Omental fat pad (tissue), 4 donors: Measurements from ENCODE around the gene PRKCE. TPM values are rescaled to one million over a fixed set of nuclear protein-coding genes. Genes with fewer than 3 reads are reported as not detected.

ENCODE experiments used
- ATAC-seq: fragments of 150-250 bp; one replicate; pipeline ENCODE4 v1.9.1; 2016; ENCODE audit warnings: mild to moderate bottlenecking, moderate library complexity; ENCODE audit not compliant: low FRiP score
- DNase-seq: peaks from one replicate; pipeline ENCODE4 v3.0.0-alpha.2; 2019; ENCODE audit warnings: low spot score
- CTCF ChIP-seq, 3 donors: fragments of 450-650 bp; IDR thresholded peaks; one replicate each; pipeline ENCODE4 v1.5.1; 2016 to 2017; ENCODE audit warnings: antibody characterized with exemption in 3 of 3, mild to moderate bottlenecking in 3 of 3, moderate library complexity in 2 of 3
- total RNA-seq, 4 donors: library from RNA; depleted of rRNA; stranded (reverse); fragments of >200 nt; gene quantifications; one replicate each; pipeline ENCODE4 v1.1.0, GENCODE V29; 2016

PRKCE gene
- total RNA-seq, 4 donors from 2014 or later = 8.8 to 24.3 (median 14.0) TPM

DNA sequence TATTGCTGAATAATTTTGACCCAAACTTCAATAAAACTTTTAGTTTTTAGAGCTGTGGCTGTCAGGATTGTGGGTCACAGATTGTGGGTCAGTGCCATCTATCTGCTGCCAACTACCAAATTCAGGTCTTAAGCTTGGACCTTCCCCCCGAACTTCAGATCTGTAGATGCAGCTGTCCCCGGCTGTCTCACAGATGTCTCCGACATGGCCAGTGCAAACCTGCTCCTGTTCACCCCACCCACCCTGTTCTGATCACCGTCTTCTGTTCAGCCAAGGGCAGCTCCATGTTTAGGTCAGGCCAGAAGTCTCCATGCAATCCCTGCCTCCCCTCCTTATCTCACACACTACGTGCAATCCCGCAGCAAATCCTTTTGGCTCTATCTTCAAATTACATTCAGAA, 175.0 kb downstream of the PRKCE start:
- ATAC-seq = no peak
- DNase-seq = no peak
- TF ChIP-seq CTCF (IDR thresholded peaks at IDR 0.05) = no peak

DNA sequence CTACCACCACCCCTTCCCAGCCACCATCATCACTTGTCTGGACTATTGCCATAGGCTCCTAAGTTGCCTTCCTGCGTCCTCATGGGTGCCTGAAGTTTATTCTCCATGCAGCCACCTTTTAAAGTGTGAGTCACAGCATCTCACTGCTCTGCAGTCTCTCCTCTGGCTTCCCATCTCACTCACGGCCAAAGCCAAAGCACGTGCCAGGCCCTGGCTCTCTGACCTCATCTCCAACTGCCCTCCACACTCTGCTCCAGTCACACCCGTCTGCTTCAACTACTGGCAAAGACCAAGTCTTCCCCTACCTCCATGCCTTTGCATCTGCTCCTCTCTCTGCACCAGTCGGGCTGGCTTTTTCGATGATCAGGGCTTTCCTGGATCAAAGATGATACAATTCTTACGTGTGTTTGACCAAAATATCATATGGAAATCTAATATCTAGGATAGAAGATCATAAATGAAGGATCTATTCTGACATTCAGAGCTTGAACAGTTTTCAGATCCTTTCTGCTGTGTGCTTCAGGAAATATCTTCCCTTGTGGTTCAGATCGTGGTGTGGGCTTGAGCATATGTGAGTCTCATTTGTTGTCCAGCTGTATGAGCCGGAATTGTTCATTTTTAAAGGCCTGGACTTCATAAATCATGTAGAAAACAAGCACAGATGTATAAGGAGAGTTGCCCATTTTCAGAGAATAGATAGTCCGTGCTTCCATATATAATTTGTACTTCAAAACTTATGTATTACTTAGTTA, 175.6 kb downstream of the PRKCE start:
- no peak for DNase-seq
- no peak for TF ChIP-seq CTCF (IDR thresholded peaks at IDR 0.05)
- ATAC-seq = no peak

DNA sequence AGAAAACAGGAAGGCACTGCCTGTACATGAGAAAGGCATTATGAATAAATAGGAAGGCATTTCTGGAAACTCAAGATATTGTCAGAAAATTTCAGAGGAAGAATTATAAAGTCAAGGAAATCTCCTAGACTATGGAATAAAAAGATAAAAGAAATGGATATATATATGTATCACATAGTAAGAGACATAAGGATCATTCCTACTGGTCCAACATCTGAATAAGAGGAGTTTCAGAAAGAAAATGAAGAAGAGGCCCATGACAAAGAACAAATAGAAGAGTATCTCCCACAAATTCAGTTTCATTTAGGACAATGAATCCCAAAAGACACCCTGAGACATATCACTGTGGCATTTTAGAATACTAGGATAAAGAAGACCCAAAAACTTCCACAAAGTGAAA, 178.8 kb downstream of the PRKCE start:
- no peak for ATAC-seq
- no peak for TF ChIP-seq CTCF (IDR thresholded peaks at IDR 0.05)
- no peak for DNase-seq

DNA sequence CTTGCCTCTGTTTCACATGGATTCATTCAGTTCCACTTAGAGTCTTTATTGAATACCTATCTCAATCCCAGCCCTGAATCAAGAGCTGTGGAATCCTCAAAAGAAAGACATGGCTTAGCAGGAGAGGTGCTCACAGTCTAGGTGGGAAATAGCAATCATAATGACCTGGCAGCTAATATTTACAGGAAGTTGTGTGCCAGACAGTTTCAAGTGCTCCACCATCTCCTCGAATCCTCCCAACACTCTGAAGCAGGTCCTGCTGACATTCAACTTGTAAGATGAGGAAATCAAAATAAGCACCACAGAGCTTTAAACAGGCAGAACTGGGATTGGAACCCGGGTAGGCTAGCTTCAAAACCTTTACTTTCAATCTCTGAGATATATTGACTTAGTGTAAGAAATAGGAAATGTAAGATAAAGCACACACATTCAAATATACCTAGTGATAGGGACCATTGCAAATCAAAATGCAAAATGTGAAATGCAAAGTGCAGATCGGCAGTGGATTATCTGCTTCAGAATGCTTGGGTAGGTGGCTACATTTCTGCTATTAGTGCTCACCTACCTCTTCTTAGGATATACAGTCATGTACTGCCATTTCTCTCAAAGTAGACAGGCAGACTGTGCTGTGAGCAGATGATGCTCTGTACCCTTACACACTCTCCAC, 182.0 kb downstream of the PRKCE start:
- ATAC-seq (no peak), DNase-seq (no peak)
- no peak for TF ChIP-seq CTCF (IDR thresholded peaks at IDR 0.05)

DNA sequence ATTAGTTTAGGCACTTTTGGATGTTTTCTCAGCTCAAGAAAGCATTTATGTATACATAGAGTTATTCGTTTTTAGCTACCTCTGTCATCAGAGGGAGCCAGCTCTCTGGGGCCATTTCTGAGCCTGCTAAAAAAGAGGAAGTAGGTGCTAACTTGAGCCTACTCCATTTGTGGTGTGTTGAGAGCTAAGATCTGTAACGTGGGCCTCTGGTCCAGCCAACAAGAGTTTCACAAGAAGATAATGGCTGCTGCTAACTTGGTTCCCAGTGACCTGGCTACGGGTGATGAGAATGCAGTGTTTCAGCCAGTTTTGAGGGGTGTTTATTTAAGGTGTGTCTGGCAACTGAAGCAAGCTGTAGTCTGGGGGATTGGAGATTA, 182.5 kb downstream of the PRKCE start:
- ATAC-seq (no peak), DNase-seq (no peak)
- no peak for TF ChIP-seq CTCF (IDR thresholded peaks at IDR 0.05)

GRCh38 chr2:45834372-45834771, 182.9 kb downstream of the PRKCE start:
- ATAC-seq (no peak), DNase-seq (no peak)
- TF ChIP-seq CTCF (IDR thresholded peaks at IDR 0.05) = no peak

- no peak for TF ChIP-seq CTCF (IDR thresholded peaks at IDR 0.05)
- ATAC-seq (no peak), DNase-seq (no peak)
These were observed 183.4 kb downstream of the PRKCE start for GRCh38 chr2:45834858-45835257.
